Effector memory CD8-positive, alpha-beta T cell (primary cell): Measurements from ENCODE around the gene RIC8A.

ENCODE experiments used
- ATAC-seq: fragments of 150-1000 bp; cut with Tn5 transposase; replicated peaks from 2 replicates; pipeline ENCODE4 v1.10.0; 2021; ENCODE audit warnings: mild to moderate bottlenecking, moderate library complexity
- DNase-seq, 3 experiments: peaks; one replicate each; pipeline ENCODE4 v3.0.0; 2021
- H3K27ac Mint-ChIP-seq, 2 donors: one replicate each; pipeline ENCODE4 v1.8.0; 2022; ENCODE audit warnings: mild to moderate bottlenecking in 2 of 2, mixed read lengths in 2 of 2, moderate library complexity in 2 of 2
- H3K27me3 Mint-ChIP-seq, 2 donors: one replicate each; pipeline ENCODE4 v1.8.0; 2022; ENCODE audit warnings: mixed read lengths in 2 of 2
- H3K36me3 Mint-ChIP-seq: one replicate; pipeline ENCODE4 v1.8.0; 2022; ENCODE audit warnings: mild to moderate bottlenecking, moderate library complexity, mixed read lengths; ENCODE audit not compliant: insufficient read depth
- H3K4me1 Mint-ChIP-seq, 2 donors: one replicate each; pipeline ENCODE4 v1.8.0; 2022; ENCODE audit warnings: low read depth in 2 of 2, mixed read lengths in 2 of 2
- H3K4me3 Mint-ChIP-seq, 2 donors: one replicate each; pipeline ENCODE4 v1.8.0; 2022; ENCODE audit warnings: mild to moderate bottlenecking in 2 of 2, mixed read lengths in 2 of 2, moderate library complexity in 2 of 2
- H3K9me3 Mint-ChIP-seq, 2 donors: one replicate each; pipeline ENCODE4 v1.8.0; 2022; ENCODE audit warnings: mixed read lengths in 2 of 2

Gene RIC8A

GRCh38 chr11:208181-208916 lies 841 bp downstream of the RIC8A start:
- Mint-ChIP-seq H3K4me1 (peaks cover 46% of the 10 kb centered on the region in 2 donors), H3K27me3 (no peaks in the 10 kb centered on the region), H3K27ac (peak overlapping the region; percentile 97 to 98), H3K4me3 (peak overlapping the region; percentile 92 to 94), H3K36me3 (peaks cover 58% of the 10 kb centered on the region), H3K9me3 (no peaks in the 10 kb centered on the region)
- DNase-seq: peak; percentile 78 to 82 (median 79)
- peak; percentile 60 for ATAC-seq

GRCh38 chr11:208917-209260 lies 1.4 kb downstream of the RIC8A start:
- Mint-ChIP-seq H3K4me1 (peaks cover 40 to 41% of the 10 kb centered on the region in 2 donors), H3K4me3 (peak overlapping the region; percentile 92 to 94), H3K27ac (peak overlapping the region; percentile 97 to 98), H3K9me3 (no peaks in the 10 kb centered on the region), H3K27me3 (no peaks in the 10 kb centered on the region), H3K36me3 (peaks cover 63% of the 10 kb centered on the region)
- ATAC-seq: peak; percentile 2
- peak in 1 of 3 experiments; percentile 12 for DNase-seq

GRCh38 chr11:209275-210121 lies 2.0 kb downstream of the RIC8A start:
- Mint-ChIP-seq H3K36me3 (peaks cover 69% of the 10 kb centered on the region), H3K4me1 (peaks cover 37 to 41% of the 10 kb centered on the region in 2 donors)
- no peak for DNase-seq

GRCh38 chr11:210122-210802 lies 2.8 kb downstream of the RIC8A start:
- no peak for ATAC-seq
- Mint-ChIP-seq H3K4me3 (peak overlapping the region; percentile 92 to 94), H3K4me1 (peaks cover 36 to 41% of the 10 kb centered on the region in 2 donors), H3K27ac (peak overlapping the region; percentile 97 to 98), H3K9me3 (no peaks in the 10 kb centered on the region), H3K36me3 (peaks cover 70% of the 10 kb centered on the region), H3K27me3 (no peaks in the 10 kb centered on the region)
- no peak for DNase-seq

More at GRCh38 chr11:209275-210121, 2.0 kb downstream of the RIC8A start:
- Mint-ChIP-seq H3K27me3 (no peaks in the 10 kb centered on the region), H3K27ac (peak overlapping the region; percentile 97 to 98), H3K4me3 (peak overlapping the region; percentile 92 to 94), H3K9me3 (no peaks in the 10 kb centered on the region)
- ATAC-seq: no peak

- H3K4me1 Mint-ChIP-seq: peaks cover 34 to 40% of the 10 kb centered on the region in 2 donors
- H3K36me3 Mint-ChIP-seq: peaks cover 72% of the 10 kb centered on the region
- no peak for DNase-seq
- no peak for ATAC-seq
- no peaks in the 10 kb centered on the region for H3K27me3 Mint-ChIP-seq
- H3K4me3 Mint-ChIP-seq: peak overlapping the region; percentile 92 to 94
- no peaks in the 10 kb centered on the region for H3K9me3 Mint-ChIP-seq
- H3K27ac Mint-ChIP-seq: peak overlapping the region in 1 of 2 donors; percentile 97
Measured at GRCh38 chr11:210803-211180, 3.3 kb downstream of the RIC8A start.

- Mint-ChIP-seq H3K9me3 (no peaks in the 10 kb centered on the region), H3K4me3 (peak overlapping the region in 1 of 2 donors; percentile 92), H3K4me1 (peaks cover 30 to 35% of the 10 kb centered on the region in 2 donors), H3K36me3 (peaks cover 72% of the 10 kb centered on the region), H3K27ac (peak overlapping the region in 1 of 2 donors; percentile 97), H3K27me3 (no peaks in the 10 kb centered on the region)
- DNase-seq: no peak
- ATAC-seq: no peak
Measured at GRCh38 chr11:211295-211694, 3.8 kb downstream of the RIC8A start.

- Mint-ChIP-seq H3K4me3 (no peak overlapping the region), H3K4me1 (peaks cover 25 to 30% of the 10 kb centered on the region in 2 donors), H3K27me3 (no peaks in the 10 kb centered on the region), H3K27ac (peak overlapping the region in 1 of 2 donors; percentile 97), H3K9me3 (no peaks in the 10 kb centered on the region), H3K36me3 (peaks cover 67% of the 10 kb centered on the region)
- DNase-seq (no peak), ATAC-seq (no peak)
Measured at GRCh38 chr11:211741-212140, 4.2 kb downstream of the RIC8A start.

- DNase-seq (no peak), ATAC-seq (no peak)
- Mint-ChIP-seq H3K4me1 (peaks cover 21 to 25% of the 10 kb centered on the region in 2 donors), H3K36me3 (peaks cover 61% of the 10 kb centered on the region), H3K27ac (peak overlapping the region in 1 of 2 donors; percentile 38), H3K4me3 (no peak overlapping the region), H3K27me3 (no peaks in the 10 kb centered on the region), H3K9me3 (no peaks in the 10 kb centered on the region)
Measured at GRCh38 chr11:212150-213100, 4.9 kb downstream of the RIC8A start.

- ATAC-seq: no peak
- Mint-ChIP-seq H3K36me3 (peaks cover 54% of the 10 kb centered on the region), H3K4me1 (peaks cover 16 to 19% of the 10 kb centered on the region in 2 donors), H3K9me3 (no peaks in the 10 kb centered on the region), H3K27me3 (no peaks in the 10 kb centered on the region), H3K27ac (peak overlapping the region; percentile 38 to 75), H3K4me3 (no peak overlapping the region)
- no peak for DNase-seq
Measured at GRCh38 chr11:213111-213510, 5.6 kb downstream of the RIC8A start.

- ATAC-seq: no peak
- Mint-ChIP-seq H3K36me3 (peaks cover 46% of the 10 kb centered on the region), H3K4me3 (no peak overlapping the region), H3K27me3 (no peaks in the 10 kb centered on the region), H3K4me1 (peaks cover 13 to 16% of the 10 kb centered on the region in 2 donors), H3K9me3 (no peaks in the 10 kb centered on the region), H3K27ac (no peak overlapping the region)
- no peak for DNase-seq
Measured at GRCh38 chr11:214083-214482, 6.6 kb downstream of the RIC8A start.

- Mint-ChIP-seq H3K36me3 (peaks cover 40% of the 10 kb centered on the region), H3K27ac (peak overlapping the region in 1 of 2 donors; percentile 51), H3K27me3 (no peaks in the 10 kb centered on the region), H3K9me3 (no peaks in the 10 kb centered on the region), H3K4me3 (no peak overlapping the region), H3K4me1 (peaks cover 6 to 9% of the 10 kb centered on the region in 2 donors)
- no peak for ATAC-seq
- DNase-seq: no peak
Measured at GRCh38 chr11:215581-216037, 8.1 kb downstream of the RIC8A start.

- Mint-ChIP-seq H3K27me3 (no peaks in the 10 kb centered on the region), H3K9me3 (no peaks in the 10 kb centered on the region), H3K4me3 (no peak overlapping the region), H3K27ac (no peak overlapping the region), H3K4me1 (peaks cover 6 to 8% of the 10 kb centered on the region in 2 donors), H3K36me3 (peaks cover 38% of the 10 kb centered on the region)
- DNase-seq (no peak), ATAC-seq (no peak)
Measured at GRCh38 chr11:216081-216974, 8.8 kb downstream of the RIC8A start.
